HCT116 (cell line): ENCODE results near the gene NHLH1. TPM values are rescaled to one million over a fixed set of nuclear protein-coding genes. Genes with fewer than 3 reads are reported as not detected.

Experiments used
- ATAC-seq: fragments of 200-7000 bp; cut with Tn5 transposase; 2 replicates; pipeline ENCODE4 v1.9.1; 2020; ENCODE audit warnings: mild to moderate bottlenecking, moderate library complexity
- BruUV-seq: library from RNA; stranded (reverse); fragments of 400-500 nt; replicated peaks from 2 replicates; lab custom pipeline; 2021; lab: Mats Ljungman, UMichigan
- CTCF ChIA-PET: fragments of 300-600 bp; sonication (Branson Sonifier 250); formaldehyde crosslinking; loops from one replicate; lab custom pipeline; 2021; ENCODE audit warnings: antibody characterized with exemption; lab: Charles Lee
- POLR2A ChIA-PET: fragments of 300-600, 350-600 bp; sonication (Branson Sonifier 250); formaldehyde crosslinking; loops from one replicate; lab custom pipeline; 2021; ENCODE audit warnings: antibody characterized with exemption; lab: Charles Lee
- RAD21 ChIA-PET, 2 experiments: fragments of 300-600 bp; sonication (Branson Sonifier 250); formaldehyde crosslinking; loops; one replicate each; lab custom pipeline; 2023; ENCODE audit warnings: low total read pairs in 2 of 2; ENCODE audit not compliant: uncharacterized antibody in 2 of 2, unreplicated experiment in 2 of 2, low non-redundant PET in 1 of 2; lab: Charles Lee
- DNase-seq: peaks from one replicate; pipeline ENCODE4 v3.0.0-alpha.2; 2010; ENCODE audit warnings: low read depth, low spot score
- H2AFZ ChIP-seq: fragments of 200-600 bp; shearing (Covaris generic), sonication (generic); 2 replicates; pipeline ENCODE4 v1.6.1; 2017; ENCODE audit warnings: low read depth, mixed run types, mixed read lengths, antibody characterized with exemption, low read length; ENCODE audit not compliant: poor library complexity, severe bottlenecking
- H3K27ac ChIP-seq: 2 replicates; pipeline ENCODE4 v1.5.1; 2012; ENCODE audit warnings: low read depth, low read length
- H3K27me3 ChIP-seq: fragments of 200-600 bp; sonication (generic); 2 replicates; pipeline ENCODE4 v1.6.1; 2016; ENCODE audit warnings: mixed run types, low read length, mixed read lengths; ENCODE audit not compliant: insufficient read depth
- H3K36me3 ChIP-seq, 2 experiments: fragments of 200-500 bp in 1 of 2; fragments of 200-600 bp in 1 of 2; sonication (Bioruptor generic) in 1 of 2; sonication (generic) in 1 of 2; 2 replicates each; pipeline versions ENCODE4 v1.5.1 to v1.6.1; 2014 to 2016; ENCODE audit warnings: low read length in 2 of 2, inconsistent platforms in 1 of 2, mixed read lengths in 1 of 2, mixed run types in 1 of 2; ENCODE audit not compliant: insufficient read depth in 2 of 2, control insufficient read depth in 1 of 2
- H3K4me1 ChIP-seq, 2 experiments: fragments of 200-600 bp in 1 of 2; sonication (generic) in 1 of 2; 2 replicates each; pipeline versions ENCODE4 v1.5.1 to v1.6.1; 2012 to 2017; ENCODE audit warnings: low read length in 2 of 2, inconsistent platforms in 1 of 2, mild to moderate bottlenecking in 1 of 2, mixed read lengths in 1 of 2, mixed run types in 1 of 2, moderate library complexity in 1 of 2; ENCODE audit not compliant: insufficient read depth in 2 of 2, control insufficient read depth in 1 of 2
- H3K4me2 ChIP-seq: fragments of 200-600 bp; sonication (generic); 2 replicates; pipeline ENCODE4 v1.6.1; 2017; ENCODE audit warnings: mixed run types, low read length, mixed read lengths
- H3K4me3 ChIP-seq, 2 experiments: fragments of 200-600 bp in 1 of 2; sonication (generic) in 1 of 2; replicated peaks in 1 of 2; 2 replicates each; pipeline ENCODE4 v1.5.1; 2011 to 2016; ENCODE audit warnings: low read length in 2 of 2, control low read depth in 1 of 2, low read depth in 1 of 2, mild to moderate bottlenecking in 1 of 2, mixed read lengths in 1 of 2, mixed run types in 1 of 2
- H3K79me2 ChIP-seq: fragments of 200-600 bp; sonication (generic); 2 replicates; pipeline ENCODE4 v1.6.1; 2017; ENCODE audit warnings: mild to moderate bottlenecking, mixed run types, low read length, moderate library complexity, mixed read lengths; ENCODE audit not compliant: insufficient read depth
- H3K9ac ChIP-seq: fragments of 200-600 bp; sonication (generic); 2 replicates; pipeline ENCODE4 v1.6.1; 2016; ENCODE audit warnings: low read length, mixed read lengths
- H3K9me2 ChIP-seq: fragments of 200-600 bp; sonication (generic), shearing (Covaris generic); 2 replicates; pipeline ENCODE4 v1.6.1; 2017; ENCODE audit warnings: mixed run types, mild to moderate bottlenecking, moderate library complexity; ENCODE audit not compliant: insufficient read depth
- H3K9me3 ChIP-seq, 2 experiments: fragments of 200-500 bp in 1 of 2; fragments of 200-600 bp in 1 of 2; sonication (Bioruptor generic) in 1 of 2; sonication (generic) in 1 of 2; 2 replicates each; pipeline ENCODE4 v1.6.1; 2014 to 2017; ENCODE audit warnings: low read length in 2 of 2, mixed read lengths in 2 of 2, inconsistent platforms in 1 of 2, low read depth in 1 of 2, mild to moderate bottlenecking in 1 of 2, mixed run types in 1 of 2, moderate library complexity in 1 of 2; ENCODE audit not compliant: control insufficient read depth in 1 of 2, insufficient read depth in 1 of 2
- H4K20me1 ChIP-seq: fragments of 200-600 bp; sonication (generic), shearing (Covaris generic); 2 replicates; pipeline ENCODE4 v1.6.1; 2017; ENCODE audit warnings: mixed run types, mild to moderate bottlenecking, moderate library complexity; ENCODE audit not compliant: insufficient read depth
- ATF3 ChIP-seq: IDR thresholded peaks from 2 replicates; pipeline ENCODE4 v1.6.1; 2012
- CBX3 ChIP-seq: IDR thresholded peaks from 2 replicates; pipeline ENCODE4 v1.6.1; 2012; ENCODE audit warnings: low read depth
- CEBPB ChIP-seq: IDR thresholded peaks from 2 replicates; pipeline ENCODE4 v1.6.1; 2012; ENCODE audit warnings: low read depth
- EGR1 ChIP-seq: IDR thresholded peaks from 2 replicates; pipeline ENCODE4 v1.6.1; 2012; ENCODE audit warnings: low read depth
- ELF1 ChIP-seq: IDR thresholded peaks from 2 replicates; pipeline ENCODE4 v1.6.1; 2012; ENCODE audit warnings: low read depth, borderline replicate concordance
- FOSL1 ChIP-seq: IDR thresholded peaks from 2 replicates; pipeline ENCODE4 v1.6.1; 2012; ENCODE audit warnings: low read depth
- JUND ChIP-seq: IDR thresholded peaks from 2 replicates; pipeline ENCODE4 v1.6.1; 2012
- POLR2A ChIP-seq: IDR thresholded peaks from 2 replicates; pipeline ENCODE4 v1.7.0; 2011; ENCODE audit warnings: borderline replicate concordance; ENCODE audit not compliant: insufficient read depth, insufficient read length; ENCODE audit errors: extremely low read depth
- POLR2AphosphoS5 ChIP-seq: IDR thresholded peaks from 2 replicates; pipeline ENCODE4 v1.6.1; 2011; ENCODE audit warnings: mild to moderate bottlenecking, low read depth, low read length, moderate library complexity
- REST ChIP-seq: IDR thresholded peaks from 2 replicates; pipeline ENCODE4 v1.6.1; 2012; ENCODE audit warnings: low read depth
- SIN3A ChIP-seq: IDR thresholded peaks from 2 replicates; pipeline ENCODE4 v1.6.1; 2012; ENCODE audit warnings: low read depth
- SP1 ChIP-seq: IDR thresholded peaks from 2 replicates; pipeline ENCODE4 v1.6.1; 2012; ENCODE audit warnings: low read depth
- TCF7L2 ChIP-seq: IDR thresholded peaks from 2 replicates; pipeline ENCODE4 v1.7.0; 2011; ENCODE audit warnings: borderline replicate concordance, inconsistent platforms; ENCODE audit not compliant: insufficient read depth, insufficient read length; ENCODE audit errors: extremely low read depth
- ZBTB33 ChIP-seq: IDR thresholded peaks from 2 replicates; pipeline ENCODE4 v1.6.1; 2011; ENCODE audit warnings: mild to moderate bottlenecking, low read length, moderate library complexity; ENCODE audit not compliant: insufficient replicate concordance; ENCODE audit errors: extremely low read depth
- ZFX ChIP-seq: fragments of 450-650 bp; IDR thresholded peaks from 2 replicates; pipeline ENCODE4 v1.6.1; 2017
- ZNF274 ChIP-seq: fragments of 200-500 bp; sonication (Bioruptor generic); IDR thresholded peaks from 2 replicates; pipeline ENCODE4 v1.6.1; 2014; ENCODE audit warnings: mild to moderate bottlenecking, low read depth, low read length, inconsistent platforms
- intact Hi-C: fragments of 100-400 bp; cut with micrococcal nuclease; formaldehyde crosslinking; loops from 2 replicates; pipeline ENCODE4 v1.10.0; 2022
- total RNA-seq: library from RNA; stranded (reverse); gene quantifications from one replicate; pipeline ENCODE4 v1.2.1, GENCODE V29; 2021; ENCODE audit not compliant: unreplicated experiment
- TF ChIP-seq, protein P1 (sequence below): IDR thresholded peaks from 2 replicates; pipeline ENCODE4 v1.6.1; 2012

NHLH1 gene
- total RNA-seq, 1 experiment from 2014 or later, result 0.12 TPM

DNA sequence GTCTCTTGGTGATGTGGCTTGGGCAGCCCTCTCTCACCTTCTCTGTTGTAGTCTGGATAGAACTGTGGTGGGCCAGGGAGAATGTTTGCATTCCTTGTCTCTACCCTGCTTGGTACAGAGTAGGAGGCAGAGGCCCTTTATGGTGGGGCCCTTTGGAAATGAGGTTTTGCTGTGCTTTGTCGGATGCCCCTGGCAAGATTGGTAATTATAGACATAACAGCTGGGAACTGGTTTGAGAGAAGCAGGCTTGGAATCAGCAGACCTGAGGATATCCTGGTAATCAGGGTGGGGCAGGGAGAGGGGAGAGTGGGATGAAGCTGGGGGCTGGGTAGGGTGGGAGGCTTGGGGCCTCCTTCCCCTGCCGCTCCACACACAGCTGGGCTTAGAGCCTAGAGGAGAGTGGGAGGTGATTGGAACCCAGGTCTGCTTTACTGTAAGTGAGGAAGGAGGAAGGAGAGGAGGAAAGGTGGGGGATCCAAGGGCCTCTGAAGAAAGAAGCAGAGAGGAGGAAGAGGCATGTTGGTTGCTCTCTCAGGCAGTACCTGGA lies 38.5 kb downstream of the NHLH1 start:
- BruUV-seq, result no TSS peak
- RAD21 ChIA-PET, result no interaction called here
- TF ChIP-seq REST (no peak), ZFX (no peak), ELF1 (no peak), CEBPB (no peak), SIN3A (no peak), JUND (no peak), ZNF274 (no peak), ATF3 (no peak), POLR2A (no peak), FOSL1 (no peak), EGR1 (no peak), TCF7L2 (no peak), SP1 (no peak), CBX3 (no peak), ZBTB33 (no peak), POLR2AphosphoS5 (no peak)
- TF ChIP-seq, protein P1, sequence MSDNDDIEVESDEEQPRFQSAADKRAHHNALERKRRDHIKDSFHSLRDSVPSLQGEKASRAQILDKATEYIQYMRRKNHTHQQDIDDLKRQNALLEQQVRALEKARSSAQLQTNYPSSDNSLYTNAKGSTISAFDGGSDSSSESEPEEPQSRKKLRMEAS, result no peak

More for the DNA sequence above, 38.5 kb downstream of the NHLH1 start:
- Histone ChIP-seq H3K9ac (no peak overlapping the region), H3K27me3 (no peaks in the 10 kb centered on the region), H3K36me3 (no peaks in the 10 kb centered on the region), H3K9me2 (no peaks in the 10 kb centered on the region), H3K27ac (no peak overlapping the region), H4K20me1 (no peaks in the 10 kb centered on the region), H3K4me1 (peaks cover 23 to 39% of the 10 kb centered on the region in 2 experiments), H2AFZ (no peak overlapping the region), H3K4me3 (no peak overlapping the region), H3K79me2 (no peaks in the 10 kb centered on the region), H3K9me3 (no peaks in the 10 kb centered on the region), H3K4me2 (no peak overlapping the region; the same call in 1 of the 2 replicates)
- ChIA-PET CTCF (interaction anchor here (1.1 kb wide), 1 partner anchor 153 kb away, joined by 3 read pairs; no protein-coding TSS in a partner anchor), POLR2A (no interaction called here)
- DNase-seq (no peak), ATAC-seq (no peak)
- intact Hi-C loops, result no loop called here
